ENCODE measurements around the gene PTGER2. TPM values are rescaled to one million over a fixed set of nuclear protein-coding genes. Genes with fewer than 3 reads are reported as not detected.

The PTGER2 gene
- total RNA-seq, 4 donors from 2014 or later, result 0.15 to 3.6 (median 2.0) TPM

DNA sequence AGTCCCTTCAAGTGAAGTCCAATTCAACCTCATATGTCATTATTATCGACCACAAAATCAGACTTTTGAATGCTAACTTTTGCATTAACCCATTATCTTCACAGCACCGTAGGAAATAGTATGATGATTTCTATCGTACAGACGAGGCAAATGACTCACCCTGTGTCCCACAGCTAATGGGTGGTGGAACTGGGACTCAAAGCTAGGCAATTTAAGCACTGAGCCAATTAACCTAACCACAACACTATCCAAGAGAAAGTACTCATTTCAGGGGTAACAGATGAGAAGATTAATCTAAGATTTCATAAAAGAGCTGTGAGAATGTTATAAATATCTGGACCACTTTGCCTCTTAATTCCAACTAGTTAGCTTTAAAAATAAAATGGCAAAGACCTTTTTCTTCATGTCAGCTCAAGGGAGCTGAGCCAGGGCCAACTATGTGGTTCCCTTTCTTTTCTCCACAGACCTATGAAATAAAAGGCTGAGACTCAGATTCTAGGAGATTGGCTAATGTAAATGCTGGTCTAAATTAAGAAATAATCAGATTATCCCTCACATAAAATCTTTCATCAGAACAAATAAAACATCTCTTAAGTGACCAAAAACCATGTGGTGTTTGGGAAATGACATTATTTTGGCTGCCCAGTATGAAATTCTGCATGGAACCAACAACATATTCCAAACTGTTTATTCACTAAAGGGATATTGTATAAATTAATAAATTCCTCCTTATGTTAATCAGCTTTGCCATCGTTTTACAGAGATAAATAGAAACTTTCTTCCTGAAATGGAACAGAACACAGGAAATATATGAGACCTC is 4.9 kb downstream of the PTGER2 start:
- no peak overlapping the region for H3K4me3 ChIP-seq (ENCODE audit: low read depth, poor library complexity, severe bottlenecking)
- 54 to 56% methylated on average over 5 of the region's 5 CpGs for WGBS, 2 donors
- TF ChIP-seq, protein P1, sequence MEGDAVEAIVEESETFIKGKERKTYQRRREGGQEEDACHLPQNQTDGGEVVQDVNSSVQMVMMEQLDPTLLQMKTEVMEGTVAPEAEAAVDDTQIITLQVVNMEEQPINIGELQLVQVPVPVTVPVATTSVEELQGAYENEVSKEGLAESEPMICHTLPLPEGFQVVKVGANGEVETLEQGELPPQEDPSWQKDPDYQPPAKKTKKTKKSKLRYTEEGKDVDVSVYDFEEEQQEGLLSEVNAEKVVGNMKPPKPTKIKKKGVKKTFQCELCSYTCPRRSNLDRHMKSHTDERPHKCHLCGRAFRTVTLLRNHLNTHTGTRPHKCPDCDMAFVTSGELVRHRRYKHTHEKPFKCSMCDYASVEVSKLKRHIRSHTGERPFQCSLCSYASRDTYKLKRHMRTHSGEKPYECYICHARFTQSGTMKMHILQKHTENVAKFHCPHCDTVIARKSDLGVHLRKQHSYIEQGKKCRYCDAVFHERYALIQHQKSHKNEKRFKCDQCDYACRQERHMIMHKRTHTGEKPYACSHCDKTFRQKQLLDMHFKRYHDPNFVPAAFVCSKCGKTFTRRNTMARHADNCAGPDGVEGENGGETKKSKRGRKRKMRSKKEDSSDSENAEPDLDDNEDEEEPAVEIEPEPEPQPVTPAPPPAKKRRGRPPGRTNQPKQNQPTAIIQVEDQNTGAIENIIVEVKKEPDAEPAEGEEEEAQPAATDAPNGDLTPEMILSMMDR (IDR thresholded peaks at IDR 0.05), result no peak
- TF ChIP-seq POLR2A (IDR thresholded peaks at IDR 0.05), result no peak
- intact Hi-C loops (cut with DNase I; ENCODE audit: low total_unique reads), result no loop called here
- no peak for DNase-seq (ENCODE audit: low spot score in 2 of 2)

DNA sequence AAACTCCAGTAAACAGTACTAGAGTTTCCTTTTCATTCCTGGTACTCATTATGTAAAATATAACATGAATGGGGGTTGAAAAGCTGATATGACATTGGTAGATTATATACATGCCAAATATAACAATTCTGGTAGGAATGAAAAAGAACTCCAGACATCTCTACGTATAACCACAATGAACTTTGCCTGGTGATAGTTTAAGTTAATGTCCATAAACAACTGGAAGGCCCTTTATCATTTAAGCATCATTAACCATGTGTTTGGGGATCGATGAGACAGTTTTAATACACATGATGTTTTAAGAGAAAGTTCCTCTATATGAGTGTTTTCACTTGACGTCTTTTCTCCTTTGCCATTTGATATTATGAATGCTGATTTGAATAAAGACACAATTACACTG is 5.8 kb downstream of the PTGER2 start:
- no peak overlapping the region for H3K4me3 ChIP-seq (ENCODE audit: low read depth, poor library complexity, severe bottlenecking)
- intact Hi-C loops (cut with DNase I; ENCODE audit: low total_unique reads), result no loop called here
- 90 to 92% methylated on average over 3 of the region's 3 CpGs for WGBS, 2 donors
- DNase-seq (ENCODE audit: low spot score in 2 of 2), result no peak
- no peak for TF ChIP-seq POLR2A (IDR thresholded peaks at IDR 0.05)
- TF ChIP-seq, protein P1 (IDR thresholded peaks at IDR 0.05), result no peak

DNA sequence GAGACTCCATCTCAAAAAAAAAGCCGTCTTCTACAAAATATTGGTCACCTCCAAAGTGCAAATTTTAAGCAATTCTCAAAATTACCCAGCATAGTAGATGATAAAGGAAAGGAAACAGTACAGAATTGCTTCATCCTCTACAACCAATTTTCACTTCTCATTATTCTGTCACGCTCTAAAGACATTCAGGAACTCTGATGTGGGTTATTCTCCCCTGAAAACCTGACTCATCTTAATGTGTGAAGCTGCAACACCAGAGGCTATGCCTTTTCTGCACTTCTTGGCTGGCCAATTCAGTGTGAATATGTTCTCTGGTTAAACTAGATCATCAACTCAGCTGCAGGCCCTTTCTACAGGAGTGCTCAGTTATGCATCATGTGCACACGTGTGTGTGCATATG is 11.0 kb downstream of the PTGER2 start:
- H3K4me3 ChIP-seq (ENCODE audit: low read depth, poor library complexity, severe bottlenecking), result no peak overlapping the region
- 64 to 67% methylated on average over 3 of the region's 3 CpGs for WGBS, 2 donors
- no peak for DNase-seq (ENCODE audit: low spot score in 2 of 2)
- TF ChIP-seq POLR2A (IDR thresholded peaks at IDR 0.05), result no peak
- TF ChIP-seq, protein P1 (IDR thresholded peaks at IDR 0.05), result no peak
- intact Hi-C loops (cut with DNase I; ENCODE audit: low total_unique reads), result no loop called here

DNA sequence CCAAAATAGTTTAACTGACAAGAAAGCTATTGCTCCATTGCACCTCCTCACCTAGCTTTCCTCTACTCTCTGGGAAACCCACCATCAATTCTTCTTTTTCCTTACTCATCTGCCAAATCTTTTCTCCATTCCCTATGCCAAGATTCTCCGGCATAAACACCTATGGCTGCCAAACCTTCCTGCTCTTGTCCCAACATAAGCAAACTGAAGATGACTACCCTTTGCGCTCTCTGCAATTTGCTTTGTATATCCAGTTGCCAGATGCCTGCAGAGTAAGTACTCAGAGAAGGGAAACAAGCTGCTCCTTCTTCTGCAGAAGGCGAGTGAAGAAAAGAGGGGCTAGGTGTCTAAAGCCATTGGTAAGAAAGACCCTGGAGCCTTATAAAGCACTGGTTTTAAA is 11.5 kb downstream of the PTGER2 start:
- H3K4me3 ChIP-seq (ENCODE audit: low read depth, poor library complexity, severe bottlenecking), result no peak overlapping the region
- TF ChIP-seq, protein P1 (IDR thresholded peaks at IDR 0.05), result no peak
- TF ChIP-seq POLR2A (IDR thresholded peaks at IDR 0.05), result no peak
- no peak for DNase-seq (ENCODE audit: low spot score in 2 of 2)
- WGBS, 2 donors, result 53 to 66% methylated on average over 3 of the region's 3 CpGs
- intact Hi-C loops (cut with DNase I; ENCODE audit: low total_unique reads), result no loop called here

DNA sequence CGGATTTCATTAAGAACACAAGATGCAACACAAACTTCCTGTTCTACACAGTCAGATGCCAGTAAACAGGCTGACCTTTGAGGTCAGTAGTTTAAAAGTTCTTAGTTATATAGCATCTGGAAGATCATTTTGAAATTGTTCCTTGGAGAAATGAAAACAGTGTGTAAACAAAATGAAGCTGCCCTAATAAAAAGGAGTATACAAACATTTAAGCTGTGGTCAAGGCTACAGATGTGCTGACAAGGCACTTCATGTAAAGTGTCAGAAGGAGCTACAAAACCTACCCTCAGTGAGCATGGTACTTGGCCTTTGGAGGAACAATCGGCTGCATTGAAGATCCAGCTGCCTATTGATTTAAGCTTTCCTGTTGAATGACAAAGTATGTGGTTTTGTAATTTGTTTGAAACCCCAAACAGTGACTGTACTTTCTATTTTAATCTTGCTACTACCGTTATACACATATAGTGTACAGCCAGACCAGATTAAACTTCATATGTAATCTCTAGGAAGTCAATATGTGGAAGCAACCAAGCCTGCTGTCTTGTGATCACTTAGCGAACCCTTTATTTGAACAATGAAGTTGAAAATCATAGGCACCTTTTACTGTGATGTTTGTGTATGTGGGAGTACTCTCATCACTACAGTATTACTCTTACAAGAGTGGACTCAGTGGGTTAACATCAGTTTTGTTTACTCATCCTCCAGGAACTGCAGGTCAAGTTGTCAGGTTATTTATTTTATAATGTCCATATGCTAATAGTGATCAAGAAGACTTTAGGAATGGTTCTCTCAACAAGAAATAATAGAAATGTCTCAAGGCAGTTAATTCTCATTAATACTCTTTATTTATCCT is 13.5 kb downstream of the PTGER2 start:
- intact Hi-C loops (cut with DNase I; ENCODE audit: low total_unique reads), result no loop called here
- H3K4me3 ChIP-seq (ENCODE audit: low read depth, poor library complexity, severe bottlenecking), result no peak overlapping the region
- TF ChIP-seq, protein P1 (IDR thresholded peaks at IDR 0.05), result no peak
- TF ChIP-seq POLR2A (IDR thresholded peaks at IDR 0.05), result no peak
- 67 to 69% methylated on average over 4 of the region's 4 CpGs for WGBS, 2 donors
- DNase-seq (ENCODE audit: low spot score in 2 of 2), result no peak

Data from lower leg skin (tissue), 4 donors.